Measurements from ENCODE around the gene CACNA1C.

CACNA1C gene

DNA sequence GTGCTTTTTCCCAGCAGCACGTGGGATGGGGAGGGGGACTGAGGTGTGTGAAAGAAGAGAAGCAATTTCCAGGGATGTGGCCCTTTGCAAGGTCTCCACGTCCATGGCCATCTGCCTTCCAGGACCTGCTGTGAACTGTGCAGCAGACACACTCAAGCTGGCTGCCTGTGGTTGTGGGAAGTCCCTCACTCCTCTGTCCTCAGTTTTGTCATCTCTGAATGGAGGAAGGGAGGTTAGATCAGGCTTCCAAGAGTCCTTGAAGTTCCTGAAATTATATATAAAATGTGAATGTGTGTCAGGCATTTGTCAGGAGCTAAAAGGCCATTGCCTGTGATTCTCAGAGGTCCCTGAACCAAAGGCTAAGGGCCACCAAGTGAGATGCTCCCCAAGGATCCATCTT lies 328.2 kb downstream of the CACNA1C start:
- Histone ChIP-seq H3K4me1 (ENCODE audit: control insufficient read depth, insufficient read depth, low read length, unreplicated experiment) (peaks cover 8% of the 10 kb centered on the region), H3K36me3 (ENCODE audit: insufficient read depth, low read length) (no peaks in the 10 kb centered on the region), H3K27me3 (ENCODE audit: insufficient read depth, low read length) (no peaks in the 10 kb centered on the region)

DNA sequence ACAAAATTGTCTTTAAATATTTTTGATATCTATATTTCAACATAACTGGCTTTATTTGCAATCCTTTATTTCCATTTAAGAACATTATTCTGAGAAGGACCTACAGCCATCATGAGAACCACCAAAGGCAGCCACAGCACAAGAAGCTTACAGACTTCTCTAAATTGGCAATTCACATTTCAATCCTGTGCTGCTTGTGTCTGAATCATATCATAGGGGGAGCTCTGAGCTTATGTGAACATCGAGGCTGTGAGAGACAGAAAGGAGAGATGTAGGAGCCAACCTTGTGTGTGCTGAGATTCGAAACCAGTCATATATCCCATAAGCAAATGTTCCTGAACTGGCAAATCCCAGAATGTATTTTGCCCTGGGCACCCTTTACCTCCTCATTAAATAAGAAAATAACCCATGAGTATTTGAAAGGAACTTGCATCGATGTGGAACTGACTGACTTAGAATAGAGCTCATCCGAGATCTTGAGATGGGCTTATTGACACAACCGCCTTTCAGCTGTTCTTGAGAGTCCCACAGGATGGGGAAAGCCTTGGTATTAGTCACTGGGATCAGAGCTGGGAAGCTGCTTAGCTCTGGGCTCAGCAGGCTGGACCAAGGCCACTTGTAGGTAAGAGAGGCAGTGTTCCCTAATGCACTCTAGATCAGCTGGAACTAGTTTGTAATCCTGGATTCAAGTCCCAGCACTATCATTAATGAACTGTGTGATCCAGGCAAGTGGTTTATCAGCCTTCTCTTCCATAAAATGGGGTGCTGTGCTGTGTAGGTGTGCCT lies 329.8 kb downstream of the CACNA1C start:
- H3K27ac ChIP-seq (ENCODE audit: low read depth, low read length), result no peak overlapping the region
- no peaks in the 10 kb centered on the region for H3K27me3 ChIP-seq (ENCODE audit: insufficient read depth, low read length)
- no peaks in the 10 kb centered on the region for H3K79me2 ChIP-seq (ENCODE audit: control insufficient read depth, insufficient read depth, low read length, unreplicated experiment)
- no peaks in the 10 kb centered on the region for H3K36me3 ChIP-seq (ENCODE audit: insufficient read depth, low read length)
- peaks cover 8% of the 10 kb centered on the region for H3K4me1 ChIP-seq (ENCODE audit: control insufficient read depth, insufficient read depth, low read length, unreplicated experiment)
- H3K4me3 ChIP-seq (ENCODE audit: low read depth, low read length), result no peak overlapping the region
- H2AFZ ChIP-seq (ENCODE audit: low read length, unreplicated experiment), result no peak overlapping the region

More for the DNA sequence above, 328.2 kb downstream of the CACNA1C start:
- Histone ChIP-seq H2AFZ (ENCODE audit: low read length, unreplicated experiment) (no peak overlapping the region), H3K79me2 (ENCODE audit: control insufficient read depth, insufficient read depth, low read length, unreplicated experiment) (no peaks in the 10 kb centered on the region), H3K27ac (ENCODE audit: low read depth, low read length) (no peak overlapping the region), H3K4me3 (ENCODE audit: low read depth, low read length) (no peak overlapping the region)

DNA sequence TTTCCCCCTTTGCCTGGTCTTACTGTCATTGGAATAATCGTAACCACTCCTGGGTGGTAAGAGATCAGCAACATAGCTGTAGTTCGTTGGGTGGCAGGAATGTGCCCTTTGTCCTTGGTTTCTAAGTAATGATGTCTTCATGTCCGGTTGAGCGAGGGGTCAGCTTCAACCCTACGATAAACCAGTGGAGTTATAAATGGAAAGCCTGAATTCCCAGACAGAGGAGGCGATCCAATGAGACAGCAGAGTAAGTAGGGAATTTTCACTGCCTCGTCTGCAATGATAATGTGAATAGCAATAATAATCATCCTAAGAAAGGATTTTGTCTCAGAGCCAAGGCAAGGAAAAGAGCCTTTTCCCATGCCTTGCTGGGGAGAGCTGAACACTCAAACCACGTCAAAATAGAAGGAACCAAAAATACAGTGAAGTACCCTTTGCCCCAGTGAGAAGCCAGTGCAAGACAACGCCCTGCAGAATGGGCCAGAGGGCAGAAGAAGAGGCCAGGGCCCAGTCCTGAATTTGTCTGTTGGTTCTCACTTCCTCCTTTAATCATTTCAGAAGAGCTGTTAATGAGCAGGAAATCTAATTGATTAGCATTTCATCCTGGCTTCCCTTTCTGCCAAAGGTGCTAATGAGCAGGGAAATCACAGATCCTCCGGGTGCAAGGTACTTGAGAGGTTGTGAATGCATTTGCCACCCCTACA lies 330.7 kb downstream of the CACNA1C start:
- Histone ChIP-seq H3K4me1 (ENCODE audit: control insufficient read depth, insufficient read depth, low read length, unreplicated experiment) (peaks cover 8% of the 10 kb centered on the region), H3K27me3 (ENCODE audit: insufficient read depth, low read length) (no peaks in the 10 kb centered on the region), H3K79me2 (ENCODE audit: control insufficient read depth, insufficient read depth, low read length, unreplicated experiment) (no peaks in the 10 kb centered on the region), H3K27ac (ENCODE audit: low read depth, low read length) (no peak overlapping the region), H2AFZ (ENCODE audit: low read length, unreplicated experiment) (no peak overlapping the region), H3K4me3 (ENCODE audit: low read depth, low read length) (no peak overlapping the region), H3K36me3 (ENCODE audit: insufficient read depth, low read length) (no peaks in the 10 kb centered on the region)

DNA sequence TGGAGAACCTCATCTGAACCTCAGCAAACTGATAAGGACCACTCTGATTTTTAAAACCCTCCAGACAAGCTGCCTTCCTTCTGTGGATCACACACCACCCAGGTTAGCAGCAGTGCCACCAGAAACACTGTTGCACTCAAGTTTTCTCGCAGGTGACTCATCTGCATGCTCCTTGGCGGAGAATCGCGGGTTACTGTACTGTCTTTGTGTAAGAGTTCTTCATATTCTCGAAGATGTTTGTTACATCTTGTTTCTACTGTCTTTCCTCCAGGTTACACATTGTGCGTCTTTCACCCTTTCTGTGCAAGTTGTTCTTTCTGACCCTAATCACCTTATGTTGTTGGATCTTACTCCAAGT lies 331.2 kb downstream of the CACNA1C start:
- Histone ChIP-seq H3K79me2 (ENCODE audit: control insufficient read depth, insufficient read depth, low read length, unreplicated experiment) (no peaks in the 10 kb centered on the region), H2AFZ (ENCODE audit: low read length, unreplicated experiment) (no peak overlapping the region), H3K27ac (ENCODE audit: low read depth, low read length) (no peak overlapping the region), H3K4me1 (ENCODE audit: control insufficient read depth, insufficient read depth, low read length, unreplicated experiment) (peaks cover 8% of the 10 kb centered on the region), H3K27me3 (ENCODE audit: insufficient read depth, low read length) (no peaks in the 10 kb centered on the region), H3K4me3 (ENCODE audit: low read depth, low read length) (no peak overlapping the region), H3K36me3 (ENCODE audit: insufficient read depth, low read length) (no peaks in the 10 kb centered on the region)

DNA sequence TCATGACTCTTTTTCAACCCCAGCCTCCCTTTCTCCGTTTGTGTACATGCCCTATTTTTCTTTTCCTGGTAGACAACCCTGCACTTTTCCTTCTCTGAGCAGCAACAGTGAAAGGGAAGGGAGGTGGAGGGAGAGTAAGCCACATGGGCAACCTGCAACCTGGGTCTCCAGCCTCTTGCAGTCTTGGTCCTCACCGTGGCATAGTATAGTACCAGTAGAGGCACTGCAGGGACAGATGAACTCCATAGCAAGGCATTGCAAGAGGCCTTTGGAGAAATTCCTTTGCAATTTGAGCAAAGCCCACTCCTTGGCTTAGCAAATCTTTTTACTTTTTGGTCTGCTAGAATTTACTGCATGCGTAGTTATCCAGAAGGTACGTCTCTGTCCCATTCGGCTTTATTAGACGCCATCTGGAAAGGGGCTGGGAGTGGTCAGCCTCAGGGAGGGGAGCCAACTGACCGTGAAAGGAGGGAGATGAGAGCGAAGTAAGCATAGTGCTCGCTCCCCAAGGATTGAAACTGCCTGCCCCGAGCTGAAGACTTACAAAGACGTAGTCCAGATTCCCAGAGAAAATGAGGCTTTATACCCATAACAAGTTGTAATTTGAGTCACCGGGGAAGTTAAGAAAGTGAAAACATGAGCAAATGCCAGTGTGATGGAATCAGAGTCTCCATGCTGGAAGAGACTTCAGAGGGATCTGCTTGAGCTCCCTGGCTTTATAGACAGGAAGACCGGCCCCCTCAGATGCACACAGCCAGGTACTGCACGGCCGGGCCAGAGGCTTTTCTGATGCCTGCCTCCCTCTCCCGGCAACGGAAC lies 332.0 kb downstream of the CACNA1C start:
- peak overlapping the region; percentile 64 for H3K4me3 ChIP-seq (ENCODE audit: low read depth, low read length)
- no peaks in the 10 kb centered on the region for H3K27me3 ChIP-seq (ENCODE audit: insufficient read depth, low read length)
- H3K27ac ChIP-seq (ENCODE audit: low read depth, low read length), result no peak overlapping the region
- peaks cover 8% of the 10 kb centered on the region for H3K4me1 ChIP-seq (ENCODE audit: control insufficient read depth, insufficient read depth, low read length, unreplicated experiment)
- no peaks in the 10 kb centered on the region for H3K36me3 ChIP-seq (ENCODE audit: insufficient read depth, low read length)
- peak overlapping the region; percentile 88 for H2AFZ ChIP-seq (ENCODE audit: low read length, unreplicated experiment)
- H3K79me2 ChIP-seq (ENCODE audit: control insufficient read depth, insufficient read depth, low read length, unreplicated experiment), result no peaks in the 10 kb centered on the region

DNA sequence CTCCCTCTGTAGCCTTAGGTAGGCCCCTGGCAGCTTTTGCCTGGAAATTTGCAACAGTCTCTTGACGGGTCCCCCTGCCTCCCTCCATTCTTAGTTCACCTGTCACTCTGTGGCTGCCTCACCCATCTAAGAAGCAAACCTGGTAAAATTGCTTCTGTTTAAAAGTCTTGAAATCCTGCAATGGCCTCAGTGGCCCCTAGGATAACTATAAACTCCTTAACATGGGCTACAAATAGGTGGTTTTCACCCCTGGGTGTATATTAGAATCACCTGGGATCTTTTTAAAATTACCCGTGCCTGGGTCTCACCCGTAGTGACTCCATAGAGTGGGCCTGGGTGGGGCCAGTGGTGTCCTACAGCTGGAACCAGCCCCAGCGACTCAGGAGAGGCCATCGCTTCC lies 332.7 kb downstream of the CACNA1C start:
- Histone ChIP-seq H3K27me3 (ENCODE audit: insufficient read depth, low read length) (no peaks in the 10 kb centered on the region), H2AFZ (ENCODE audit: low read length, unreplicated experiment) (peak overlapping the region; percentile 45), H3K27ac (ENCODE audit: low read depth, low read length) (no peak overlapping the region), H3K4me1 (ENCODE audit: control insufficient read depth, insufficient read depth, low read length, unreplicated experiment) (peaks cover 8% of the 10 kb centered on the region), H3K36me3 (ENCODE audit: insufficient read depth, low read length) (no peaks in the 10 kb centered on the region), H3K79me2 (ENCODE audit: control insufficient read depth, insufficient read depth, low read length, unreplicated experiment) (no peaks in the 10 kb centered on the region), H3K4me3 (ENCODE audit: low read depth, low read length) (no peak overlapping the region)

DNA sequence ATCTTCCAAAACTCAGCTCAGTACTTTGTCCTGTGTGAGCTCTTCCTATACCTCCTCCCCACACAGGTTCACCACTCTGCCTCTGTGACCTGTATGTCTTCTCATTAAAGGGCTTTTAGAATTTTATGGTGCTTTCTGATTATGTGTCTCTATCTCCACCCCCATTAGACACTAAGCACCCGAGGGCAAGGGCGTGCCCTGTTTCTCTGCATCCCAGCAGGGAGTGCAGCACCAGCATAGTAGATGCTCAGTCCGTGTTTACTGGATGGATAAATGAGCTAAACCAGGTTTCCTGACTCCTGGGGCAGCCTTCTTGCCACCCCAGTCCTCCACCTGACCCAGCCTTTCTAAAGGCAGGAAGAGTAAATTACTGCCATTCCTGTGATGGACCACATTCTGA lies 333.8 kb downstream of the CACNA1C start:
- Histone ChIP-seq H3K27me3 (ENCODE audit: insufficient read depth, low read length) (no peaks in the 10 kb centered on the region), H3K36me3 (ENCODE audit: insufficient read depth, low read length) (no peaks in the 10 kb centered on the region), H3K4me1 (ENCODE audit: control insufficient read depth, insufficient read depth, low read length, unreplicated experiment) (peaks cover 8% of the 10 kb centered on the region), H3K4me3 (ENCODE audit: low read depth, low read length) (no peak overlapping the region), H2AFZ (ENCODE audit: low read length, unreplicated experiment) (no peak overlapping the region), H3K27ac (ENCODE audit: low read depth, low read length) (no peak overlapping the region), H3K79me2 (ENCODE audit: control insufficient read depth, insufficient read depth, low read length, unreplicated experiment) (no peaks in the 10 kb centered on the region)

DNA sequence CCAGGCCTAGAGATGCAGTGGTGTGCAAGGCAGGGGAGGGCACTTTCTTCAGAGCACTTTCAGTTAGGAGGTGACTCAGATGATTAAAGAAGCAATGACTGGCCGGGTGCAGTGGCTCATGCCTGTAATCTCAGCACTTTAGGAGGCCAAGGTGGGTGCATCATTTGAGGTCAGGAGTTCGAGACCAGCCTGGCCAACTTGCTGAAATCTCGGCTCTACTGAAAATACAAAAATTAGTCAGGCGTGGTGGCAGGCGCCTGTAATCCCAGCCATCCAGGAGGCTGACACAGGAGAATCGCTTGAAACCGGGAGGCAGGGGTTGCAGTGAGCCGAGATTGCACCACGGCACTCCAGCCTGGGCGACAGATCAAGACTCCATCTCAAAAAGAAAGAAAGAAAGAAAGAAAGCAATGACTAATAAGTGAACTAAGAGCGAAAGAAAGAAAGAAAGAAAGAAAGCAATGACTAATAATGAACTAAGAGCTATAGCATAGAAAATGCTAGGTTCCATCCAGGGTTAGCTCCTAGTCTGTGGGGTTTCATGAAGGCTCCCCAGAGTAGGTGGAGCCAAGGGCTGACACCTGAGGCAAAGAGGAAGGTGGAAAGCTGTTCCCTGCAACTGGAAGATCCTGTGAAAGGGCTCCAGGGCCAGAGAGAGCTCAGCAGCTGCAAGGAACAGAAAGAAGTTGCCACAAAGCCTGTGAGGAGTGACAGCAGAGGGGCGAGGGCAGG lies 334.5 kb downstream of the CACNA1C start:
- no peak overlapping the region for H3K27ac ChIP-seq (ENCODE audit: low read depth, low read length)
- no peaks in the 10 kb centered on the region for H3K79me2 ChIP-seq (ENCODE audit: control insufficient read depth, insufficient read depth, low read length, unreplicated experiment)
- H2AFZ ChIP-seq (ENCODE audit: low read length, unreplicated experiment), result no peak overlapping the region
- no peak overlapping the region for H3K4me3 ChIP-seq (ENCODE audit: low read depth, low read length)
- no peaks in the 10 kb centered on the region for H3K36me3 ChIP-seq (ENCODE audit: insufficient read depth, low read length)
- no peaks in the 10 kb centered on the region for H3K27me3 ChIP-seq (ENCODE audit: insufficient read depth, low read length)
- peaks cover 8% of the 10 kb centered on the region for H3K4me1 ChIP-seq (ENCODE audit: control insufficient read depth, insufficient read depth, low read length, unreplicated experiment)

DNA sequence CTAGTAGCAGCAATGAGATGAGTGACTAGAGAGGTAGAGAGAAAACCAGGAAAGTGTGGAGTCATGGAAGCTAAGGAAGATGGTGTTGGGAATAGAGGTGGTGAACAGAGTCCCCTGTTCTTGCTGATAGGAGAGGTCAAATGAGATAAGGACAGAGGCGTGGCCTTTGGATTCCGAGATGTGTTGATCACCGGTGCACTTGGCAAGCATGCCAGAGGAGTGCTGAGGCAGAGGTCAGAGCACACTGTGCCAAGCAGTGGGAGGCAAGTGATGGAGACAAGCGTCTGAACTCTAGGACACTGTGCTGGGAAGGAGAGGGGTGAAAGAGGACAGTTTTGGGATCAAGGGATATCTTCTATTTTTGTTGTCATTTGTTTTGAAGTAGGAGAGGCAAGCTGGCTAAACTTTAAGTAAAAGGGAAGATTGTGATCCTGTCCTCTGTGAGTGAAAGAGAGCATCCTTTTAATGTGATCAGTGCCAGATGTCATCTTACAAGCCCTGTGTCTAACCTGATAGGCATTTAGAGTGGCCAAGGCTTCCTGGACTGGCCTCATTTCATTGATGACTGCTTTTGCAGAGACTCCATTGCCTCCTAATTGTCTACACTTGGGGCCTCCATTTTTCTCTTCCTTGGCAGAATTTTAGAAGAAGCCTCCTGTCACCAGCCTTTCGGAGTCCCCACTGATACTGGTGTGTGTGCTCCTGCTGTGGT lies 336.4 kb downstream of the CACNA1C start:
- Histone ChIP-seq H2AFZ (ENCODE audit: low read length, unreplicated experiment) (no peak overlapping the region), H3K27me3 (ENCODE audit: insufficient read depth, low read length) (no peaks in the 10 kb centered on the region), H3K36me3 (ENCODE audit: insufficient read depth, low read length) (no peaks in the 10 kb centered on the region), H3K27ac (ENCODE audit: low read depth, low read length) (no peak overlapping the region), H3K4me3 (ENCODE audit: low read depth, low read length) (no peak overlapping the region), H3K4me1 (ENCODE audit: control insufficient read depth, insufficient read depth, low read length, unreplicated experiment) (peaks cover 8% of the 10 kb centered on the region), H3K79me2 (ENCODE audit: control insufficient read depth, insufficient read depth, low read length, unreplicated experiment) (no peaks in the 10 kb centered on the region)

DNA sequence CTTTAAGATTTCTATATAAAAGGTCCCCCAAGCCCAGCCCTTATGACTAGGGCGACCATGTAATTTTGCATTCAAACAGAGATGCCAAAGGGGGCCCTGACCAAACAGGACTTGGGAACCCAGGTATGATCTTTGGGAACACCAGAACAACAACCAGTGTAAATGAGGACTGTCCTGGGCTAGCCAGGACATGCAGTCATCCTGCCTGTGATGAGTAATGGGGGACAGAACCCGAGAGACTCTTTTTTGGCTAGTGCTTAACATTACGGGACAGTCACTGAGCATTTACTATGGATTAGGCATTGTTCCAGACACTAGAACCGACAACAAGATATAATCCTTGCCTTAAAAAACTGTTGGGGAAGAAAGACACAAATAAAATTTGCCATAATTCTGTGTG lies 337.3 kb downstream of the CACNA1C start:
- H3K79me2 ChIP-seq (ENCODE audit: control insufficient read depth, insufficient read depth, low read length, unreplicated experiment), result no peaks in the 10 kb centered on the region
- peaks cover 4% of the 10 kb centered on the region for H3K4me1 ChIP-seq (ENCODE audit: control insufficient read depth, insufficient read depth, low read length, unreplicated experiment)
- no peaks in the 10 kb centered on the region for H3K36me3 ChIP-seq (ENCODE audit: insufficient read depth, low read length)
- H2AFZ ChIP-seq (ENCODE audit: low read length, unreplicated experiment), result no peak overlapping the region
- no peaks in the 10 kb centered on the region for H3K27me3 ChIP-seq (ENCODE audit: insufficient read depth, low read length)
- H3K4me3 ChIP-seq (ENCODE audit: low read depth, low read length), result no peak overlapping the region
- H3K27ac ChIP-seq (ENCODE audit: low read depth, low read length), result no peak overlapping the region
